Skin epidermis (tissue), 12 donors: ENCODE results near the gene TNRC6A.
"Not testable (repeated sequence)": the region's sequence is repeated elsewhere in the genome, so short reads cannot be mapped to it uniquely, and the experiment has no call there.

Experiments used
- H3K27ac ChIP-seq, 21 experiments: fragments of 200-600 bp; sonication (generic) in 11 of 21; one replicate each; pipeline ENCODE4 v1.5.0; 2020; ENCODE audit warnings: mild to moderate bottlenecking in 3 of 21, inconsistent platforms in 2 of 21, moderate library complexity in 2 of 21
- H3K4me3 ChIP-seq, 7 experiments: fragments of 200-600 bp; sonication (generic) in 2 of 7; one replicate each; pipeline ENCODE4 v1.5.0; 2020; ENCODE audit warnings: inconsistent platforms in 2 of 7, mild to moderate bottlenecking in 2 of 7, moderate library complexity in 1 of 7

Gene TNRC6A

DNA sequence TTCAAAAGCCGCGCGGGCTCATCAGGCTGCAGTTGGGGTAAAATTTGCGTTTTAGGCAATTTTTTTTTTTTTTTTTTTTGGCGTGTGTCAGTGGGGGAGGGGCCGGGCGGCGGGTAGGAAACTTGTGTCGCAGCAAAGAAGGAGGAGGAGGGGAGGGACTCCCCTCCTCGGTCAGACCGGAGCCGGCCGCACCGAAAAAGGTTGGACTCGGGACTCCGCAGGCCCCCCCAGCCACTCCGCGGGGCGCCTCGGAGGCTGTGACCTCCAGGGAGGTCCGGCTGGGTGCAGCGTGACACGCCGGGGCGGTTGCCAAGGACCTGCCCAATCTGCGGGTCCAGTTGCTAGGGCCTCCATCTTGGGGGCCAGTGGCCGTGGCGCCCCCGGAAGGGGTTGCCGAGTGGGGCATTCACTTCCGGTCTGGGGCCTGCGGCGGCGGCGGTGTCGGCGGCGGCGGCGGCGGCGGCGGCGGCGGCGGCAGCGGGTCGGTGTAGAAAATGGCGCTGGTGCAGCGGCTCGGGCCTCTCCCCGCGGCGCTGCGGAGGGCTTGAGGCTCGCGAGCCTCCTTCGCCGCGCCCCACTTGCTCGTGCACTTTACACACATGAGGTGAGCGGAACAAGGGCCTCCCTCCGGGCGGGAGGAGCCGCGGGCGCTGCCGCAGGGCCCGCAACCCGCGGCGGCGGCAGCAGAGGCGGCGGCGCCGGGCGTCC lies at the start of gene TNRC6A:
Gene TNRC6A (plus strand): TSS at position 409 of the 708 bp plus-strand sequence. CDS start 191 bp downstream, at position 600.
- peak within 1 kb of the TSS; percentile 55 to 89 (median 76) for H3K4me3 ChIP-seq
- H3K27ac ChIP-seq = peak within 1 kb of the TSS; percentile 31 to 97 (median 92)

DNA sequence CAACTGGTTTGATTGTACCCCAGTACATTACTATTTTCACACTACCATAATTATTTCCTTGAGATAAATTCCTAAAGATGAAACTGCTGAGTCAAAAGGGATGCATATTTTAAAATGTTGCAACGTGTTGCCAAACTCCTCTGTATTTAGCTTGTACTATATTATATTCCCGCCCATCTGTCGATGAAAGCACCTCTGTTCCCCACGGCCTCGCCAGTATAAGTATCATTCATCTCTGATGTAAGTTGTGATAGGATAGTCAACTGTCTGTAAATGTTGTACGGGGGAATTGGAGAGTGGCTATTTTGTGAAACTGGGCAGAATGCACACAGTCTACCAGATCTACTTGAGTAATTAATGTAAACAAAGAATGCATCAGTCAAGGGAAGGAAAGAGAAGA lies 47.7 kb upstream of the TNRC6A start:
- no peak overlapping the region for H3K27ac ChIP-seq
- no peak overlapping the region for H3K4me3 ChIP-seq

DNA sequence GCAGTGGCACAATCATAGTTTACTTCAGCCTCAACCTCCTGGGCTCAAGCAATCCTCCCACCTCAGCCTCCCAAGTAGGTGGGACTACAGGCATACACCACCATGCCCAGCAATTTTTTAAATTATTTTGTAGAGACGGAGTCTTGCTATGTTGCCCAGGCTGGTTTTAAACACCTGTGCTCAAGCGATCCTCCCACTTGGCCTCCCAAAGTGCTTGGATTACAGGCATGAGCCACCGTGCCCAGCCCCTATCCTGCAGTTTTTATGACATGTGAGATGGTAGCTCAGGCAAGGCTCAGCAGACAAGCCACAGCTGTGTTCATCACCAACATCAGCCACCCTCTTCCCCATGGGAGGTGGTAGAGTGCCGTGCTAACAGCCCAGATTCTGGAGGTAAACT lies 46.2 kb upstream of the TNRC6A start:
- no peak overlapping the region for H3K27ac ChIP-seq

DNA sequence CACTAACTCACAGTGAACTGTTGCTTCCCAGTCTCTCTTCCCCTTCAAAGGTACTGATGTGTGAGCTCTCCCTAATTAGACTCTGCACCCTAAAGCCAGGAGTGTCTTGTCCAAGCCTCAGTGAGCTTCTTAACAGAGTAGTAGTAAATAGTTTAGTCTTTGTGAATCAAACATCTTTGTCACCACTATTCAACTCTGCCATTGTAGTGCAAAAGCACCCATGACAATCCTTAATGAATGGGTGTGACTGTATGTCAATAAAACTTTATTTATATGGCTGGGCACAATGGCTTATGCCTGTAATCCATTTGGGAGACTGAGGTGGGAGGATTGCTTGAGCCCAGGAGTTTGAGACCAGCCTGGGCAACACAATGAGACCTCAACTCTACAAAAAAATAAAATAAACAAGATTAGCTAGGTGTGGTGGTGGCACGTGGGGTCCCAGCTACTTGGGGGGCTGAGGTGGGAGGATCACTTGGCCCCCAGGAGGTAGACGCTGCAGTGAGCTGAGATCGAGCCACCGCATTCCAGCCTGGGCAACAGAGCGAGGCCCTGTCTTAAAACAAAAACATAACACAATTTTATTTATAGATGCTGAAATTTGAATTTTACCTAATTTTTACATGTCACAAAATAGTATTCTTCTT lies 45.5 kb upstream of the TNRC6A start:
- Histone ChIP-seq H3K27ac (no peak overlapping the region), H3K4me3 (no peak overlapping the region)

More for the DNA sequence above, 46.2 kb upstream of the TNRC6A start:
- no peak overlapping the region for H3K4me3 ChIP-seq

DNA sequence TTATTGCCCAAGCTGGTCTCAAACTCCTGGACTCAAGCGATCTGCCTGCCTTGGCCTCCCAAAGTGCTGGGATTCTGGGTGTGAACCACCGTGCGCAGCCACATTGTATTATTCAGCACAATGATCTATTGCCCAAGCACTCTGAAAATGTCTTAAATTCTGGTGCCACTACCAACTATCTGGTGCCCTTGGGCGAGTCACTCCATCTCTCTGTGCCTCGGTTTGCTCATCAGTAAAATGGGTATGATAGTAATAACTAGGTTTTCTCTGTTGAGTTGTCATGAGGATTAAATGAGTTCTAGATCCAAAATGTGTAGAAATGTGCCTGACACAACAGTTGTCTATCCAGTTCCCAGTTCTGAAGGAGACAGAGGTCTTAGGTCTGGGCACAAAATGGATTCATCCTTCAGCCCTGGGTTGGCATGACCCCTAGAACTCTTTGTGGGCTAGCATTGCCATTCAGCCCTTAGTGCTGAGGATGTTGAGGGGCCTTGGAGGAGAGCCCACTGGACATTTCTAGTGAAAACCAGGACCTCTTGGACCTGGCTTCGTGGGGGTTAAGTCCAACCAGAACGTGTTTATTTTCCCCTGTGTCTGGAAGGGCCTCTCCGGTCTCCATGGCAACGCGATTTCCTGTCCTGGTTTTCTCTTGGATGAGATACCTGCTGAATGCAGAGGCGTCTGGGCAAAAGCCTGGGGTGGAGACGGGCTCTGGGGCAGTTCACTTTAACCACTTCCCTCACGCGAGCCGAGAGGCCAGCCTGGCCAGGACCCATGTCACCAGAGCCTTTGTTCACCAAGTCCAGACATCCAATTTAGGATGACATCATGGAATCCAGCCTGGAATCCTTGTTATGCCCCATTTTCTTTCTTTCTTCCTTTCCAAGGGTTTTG lies 43.7 kb upstream of the TNRC6A start:
- Histone ChIP-seq H3K27ac (no peak overlapping the region), H3K4me3 (no peak overlapping the region)

DNA sequence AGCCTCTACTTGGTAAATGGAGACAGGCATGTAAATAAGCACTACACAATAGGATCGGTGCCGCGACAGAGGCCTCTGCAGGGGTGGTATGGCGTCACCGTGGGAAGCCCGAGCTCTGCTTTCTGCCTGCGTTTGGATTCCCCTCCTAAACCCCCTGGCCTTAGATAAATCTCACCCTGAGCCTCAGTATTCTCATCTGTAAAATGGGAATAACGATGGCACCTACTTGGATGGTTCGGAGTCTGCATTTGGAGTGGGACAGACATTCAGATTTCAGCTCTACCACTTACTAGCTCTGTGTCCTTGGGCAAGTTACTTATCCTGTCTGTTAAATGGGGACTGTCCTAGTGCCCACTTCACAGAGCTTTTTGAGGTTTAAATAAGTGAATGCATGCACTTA lies 42.8 kb upstream of the TNRC6A start:
- peak overlapping the region in 1 of 21 experiments; percentile 10 for H3K27ac ChIP-seq
- H3K4me3 ChIP-seq = no peak overlapping the region

DNA sequence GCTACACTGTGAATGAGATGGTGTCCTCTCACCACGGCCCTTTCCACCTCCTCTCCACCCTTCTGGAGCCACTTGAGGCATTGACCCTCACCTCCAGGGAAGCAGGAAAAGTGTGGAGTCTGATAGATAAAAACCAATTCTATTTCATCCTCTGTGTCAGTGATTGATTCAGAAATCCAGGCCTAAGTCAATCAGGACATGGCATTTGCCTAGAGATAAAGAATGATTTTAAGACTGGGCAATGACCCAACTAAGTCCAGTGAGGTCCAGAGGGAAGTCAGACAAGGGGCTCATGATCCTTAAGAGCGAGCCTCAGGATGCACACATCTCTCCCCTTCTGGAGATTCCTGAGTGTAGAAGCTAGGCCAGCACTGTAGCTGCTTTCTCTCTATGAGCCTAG lies 41.1 kb upstream of the TNRC6A start:
- H3K4me3 ChIP-seq = no peak overlapping the region

DNA sequence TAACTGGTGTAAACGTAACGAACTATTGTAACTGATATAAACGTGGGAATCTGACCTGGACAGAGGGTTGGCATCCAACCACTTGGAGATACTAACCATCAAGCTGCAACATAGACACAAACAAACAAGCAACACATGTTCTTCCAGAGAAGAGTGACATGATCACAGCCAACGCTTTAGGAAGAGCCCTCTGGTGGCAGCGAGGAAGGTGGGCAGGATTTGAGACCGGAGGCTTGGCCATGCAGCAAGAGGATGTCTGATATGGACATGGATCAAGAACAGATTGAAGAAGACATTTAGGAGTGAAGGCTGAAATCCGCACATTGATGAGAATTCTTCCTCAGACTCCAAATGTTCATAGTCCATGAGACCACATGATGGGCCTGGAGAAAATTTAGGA lies 40.3 kb upstream of the TNRC6A start:
- Histone ChIP-seq H3K27ac (no peak overlapping the region), H3K4me3 (no peak overlapping the region)

More for the DNA sequence above, 41.1 kb upstream of the TNRC6A start:
- no peak overlapping the region for H3K27ac ChIP-seq

DNA sequence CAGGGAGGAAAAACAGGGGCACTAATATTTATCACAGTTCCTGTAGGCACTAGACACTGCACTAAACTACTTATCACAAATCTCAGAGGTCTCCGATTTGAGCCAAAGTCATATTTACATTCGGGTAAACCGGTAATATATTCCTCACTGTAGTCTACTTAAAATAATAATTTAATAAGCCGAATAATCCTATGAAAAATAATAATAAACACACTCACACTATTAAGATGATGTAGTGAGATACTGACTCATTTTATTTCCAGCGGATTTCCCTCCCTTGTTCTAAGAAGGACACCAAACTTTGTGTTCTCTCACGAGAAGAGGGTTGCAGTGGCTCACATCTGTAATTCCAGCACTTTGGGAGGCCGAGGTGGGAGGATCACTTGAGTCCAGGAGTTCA lies 36.6 kb upstream of the TNRC6A start:
- Histone ChIP-seq H3K27ac (no peak overlapping the region), H3K4me3 (no peak overlapping the region)

DNA sequence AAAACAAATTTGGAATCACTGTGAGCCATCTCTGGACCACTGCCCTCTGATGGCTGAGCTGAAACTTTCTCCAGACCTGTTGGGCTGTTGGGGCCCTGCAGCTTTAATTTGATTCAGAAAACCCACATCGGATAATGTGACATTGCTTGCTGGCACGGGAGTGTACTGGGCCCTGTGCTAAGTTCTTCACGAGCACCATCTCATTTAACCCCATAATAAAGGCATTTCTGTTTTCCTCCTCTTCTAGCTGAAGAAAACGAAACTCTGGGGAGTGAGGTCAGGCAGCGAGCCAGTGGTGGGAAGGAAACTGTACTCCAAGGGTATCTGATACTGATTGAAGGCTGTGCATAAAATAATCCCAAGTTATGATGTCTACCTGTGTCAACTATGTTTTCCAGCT lies 34.5 kb upstream of the TNRC6A start:
- H3K4me3 ChIP-seq = no peak overlapping the region

DNA sequence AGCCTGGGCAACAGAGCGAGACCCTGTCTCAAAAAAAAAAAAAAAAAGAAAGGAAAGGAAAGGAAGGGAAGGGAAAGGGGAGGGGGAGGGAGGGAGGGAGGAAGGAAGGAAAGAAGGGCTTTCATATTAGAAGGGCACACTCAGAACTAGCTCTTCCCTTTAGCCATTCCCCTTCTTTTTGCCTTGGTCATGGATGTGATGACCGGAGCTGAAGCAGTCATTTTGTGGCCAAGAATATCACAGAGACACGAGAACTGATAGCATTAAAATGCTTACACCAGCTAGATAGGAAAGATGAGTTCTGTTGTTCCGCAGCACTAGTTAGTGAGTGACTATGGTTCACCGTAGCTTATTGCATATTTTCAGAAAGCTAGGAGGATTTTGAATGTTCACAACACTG lies 32.8 kb upstream of the TNRC6A start:
- H3K4me3 ChIP-seq = no peak overlapping the region
- no peak overlapping the region for H3K27ac ChIP-seq

More for the DNA sequence above, 34.5 kb upstream of the TNRC6A start:
- H3K27ac ChIP-seq = no peak overlapping the region

DNA sequence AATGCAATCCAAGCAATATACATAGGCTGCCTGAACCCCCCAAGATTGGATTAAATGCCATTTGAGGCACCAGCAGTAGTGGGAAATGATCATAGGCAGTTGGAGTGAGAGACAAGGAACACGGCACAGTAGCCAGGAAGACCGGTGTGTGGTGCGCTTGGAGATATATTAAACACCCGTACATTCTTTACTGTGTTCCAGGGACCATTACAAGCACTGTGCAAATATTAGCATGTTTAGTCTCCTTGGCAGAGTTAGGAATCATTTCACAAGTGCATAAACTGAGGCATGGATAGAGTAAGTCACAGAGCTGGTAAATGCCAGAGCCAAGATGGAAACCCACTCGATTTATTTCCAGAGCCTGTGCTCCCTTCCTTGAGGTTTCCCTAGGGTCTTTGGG lies 31.1 kb upstream of the TNRC6A start:
- no peak overlapping the region for H3K27ac ChIP-seq
- H3K4me3 ChIP-seq = no peak overlapping the region

DNA sequence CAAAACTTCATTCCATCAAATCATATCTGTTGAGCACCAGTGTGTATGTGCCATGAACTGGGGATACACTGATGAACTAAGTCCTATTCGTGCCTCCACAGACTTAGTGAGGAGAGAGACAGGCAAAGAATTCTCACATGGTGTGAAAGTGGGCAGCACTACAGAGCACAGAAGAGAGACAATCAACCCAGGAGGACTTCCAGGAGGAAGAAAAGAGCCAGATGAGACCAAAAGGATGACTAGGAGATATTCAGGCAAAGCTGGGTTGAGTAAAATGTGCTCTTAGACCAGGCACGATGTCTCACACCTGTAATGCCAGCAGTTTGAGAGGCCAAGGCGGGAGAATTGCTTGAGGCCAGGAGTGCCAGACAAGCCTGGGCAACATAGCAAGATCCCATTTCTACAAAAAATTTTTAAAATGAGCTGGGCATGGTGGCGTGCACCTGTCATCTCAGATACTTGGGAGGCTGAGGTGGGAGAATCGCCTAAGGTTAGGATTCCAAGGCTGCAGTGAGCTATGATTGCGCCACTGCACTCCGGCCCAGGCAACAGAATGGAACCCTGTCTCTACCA lies 30.2 kb upstream of the TNRC6A start:
- Histone ChIP-seq H3K27ac (no peak overlapping the region), H3K4me3 (no peak overlapping the region)

DNA sequence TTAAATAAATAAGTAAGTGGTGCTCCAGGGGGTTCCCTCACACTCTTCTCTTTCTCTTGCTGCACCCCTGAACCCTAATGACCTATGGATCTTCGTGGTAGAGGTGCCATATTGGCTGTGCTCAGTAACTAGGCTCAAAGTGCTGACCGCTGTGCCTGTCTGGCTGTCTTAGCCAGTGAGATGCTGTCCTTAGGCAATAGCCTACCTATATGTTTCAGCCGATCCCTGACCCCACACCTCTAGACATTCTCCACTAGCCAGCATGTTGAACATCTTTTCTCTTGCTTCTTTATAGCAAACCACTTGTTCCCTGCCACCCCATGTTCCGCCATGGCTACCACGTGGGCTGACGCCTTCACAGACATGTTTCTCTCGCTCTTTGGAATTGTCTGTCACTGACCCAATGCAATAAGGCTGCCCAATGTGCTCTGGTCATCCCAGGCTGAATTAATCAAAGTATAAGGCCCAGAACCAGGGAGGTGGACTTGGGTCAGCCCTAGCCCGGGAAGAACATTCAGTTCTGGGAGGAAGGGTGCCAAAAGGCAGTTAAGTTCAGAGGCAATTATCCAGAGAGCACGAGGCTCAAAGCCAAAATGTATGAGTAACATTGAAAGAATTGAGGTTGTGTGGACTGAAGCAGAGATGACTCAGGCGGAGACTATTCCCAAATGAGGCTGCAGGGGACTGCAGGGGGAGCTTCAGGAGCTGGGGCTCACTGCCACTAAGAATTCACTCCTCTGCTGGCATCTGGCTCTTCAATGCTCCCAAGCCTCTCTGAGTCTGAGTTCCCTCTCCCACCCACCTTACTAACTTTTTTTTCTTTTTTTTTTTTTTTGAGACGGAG lies 28.7 kb upstream of the TNRC6A start:
- H3K4me3 ChIP-seq = no peak overlapping the region
- peak overlapping the region in 5 of 21 experiments; percentile 18 to 71 (median 62) for H3K27ac ChIP-seq

DNA sequence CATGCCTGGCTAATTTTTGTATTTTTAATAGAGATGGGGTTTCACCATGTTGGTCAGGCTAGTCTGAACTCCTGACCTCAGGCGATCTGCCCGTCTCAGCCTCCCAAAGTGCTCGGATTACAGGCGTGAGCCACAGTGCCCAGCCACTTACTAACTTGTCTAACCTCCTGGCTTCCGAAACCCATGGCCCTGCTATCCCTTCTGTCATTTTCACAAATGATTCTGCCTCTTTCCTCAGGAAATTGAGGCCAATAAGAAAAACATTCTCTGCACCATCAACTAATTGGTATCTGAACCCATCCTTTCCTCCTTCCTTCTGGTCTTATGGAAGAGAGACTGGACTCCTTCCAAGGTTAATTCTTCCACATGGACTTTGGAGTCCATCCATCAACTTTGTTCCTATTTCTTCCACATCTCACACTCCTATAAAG lies 27.9 kb upstream of the TNRC6A start:
- H3K4me3 ChIP-seq = no peak overlapping the region
- H3K27ac ChIP-seq = peak overlapping the region in 6 of 21 experiments; percentile 18 to 71 (median 48)

DNA sequence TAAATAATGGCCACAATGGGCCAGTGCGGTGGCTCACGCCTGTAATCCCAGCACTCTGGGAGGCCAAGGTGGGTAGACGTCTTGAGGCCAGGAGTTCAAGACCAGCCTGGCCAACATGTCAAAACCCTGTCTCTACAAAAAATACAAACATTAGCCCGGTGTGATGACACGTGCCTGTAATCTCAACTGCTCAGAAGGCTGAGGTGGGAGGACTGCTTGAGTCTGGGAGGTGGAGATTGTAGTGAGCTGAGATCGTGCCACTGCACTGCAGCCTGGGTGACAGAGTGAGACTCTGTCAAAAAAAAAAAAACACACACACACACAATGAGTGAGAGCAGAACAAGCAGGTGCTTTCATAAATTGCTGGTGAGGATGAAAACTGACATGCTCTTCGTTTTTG lies 21.7 kb upstream of the TNRC6A start:
- not testable (repeated sequence) for H3K27ac ChIP-seq, H3K4me3 ChIP-seq

DNA sequence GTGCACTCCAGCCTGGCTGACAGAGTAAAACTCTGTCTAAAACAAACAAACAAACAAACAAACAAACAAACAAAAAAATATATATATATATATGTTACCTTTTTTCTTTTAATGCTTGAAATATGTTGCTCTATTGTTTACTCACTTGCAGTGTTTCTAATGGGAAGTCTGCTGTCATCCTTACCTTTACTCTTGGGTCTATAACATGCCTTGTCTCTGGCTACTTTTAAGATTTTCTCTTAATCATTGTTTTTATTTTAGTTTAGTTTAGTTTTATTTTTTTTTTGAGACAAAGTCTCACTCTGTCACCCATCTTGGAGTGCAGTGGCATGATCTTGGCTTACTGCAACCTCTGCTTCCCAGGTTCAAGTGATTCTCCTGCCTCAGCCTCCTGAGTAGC lies 16.1 kb upstream of the TNRC6A start:
- H3K4me3 ChIP-seq = no peak overlapping the region
- H3K27ac ChIP-seq = no peak overlapping the region

DNA sequence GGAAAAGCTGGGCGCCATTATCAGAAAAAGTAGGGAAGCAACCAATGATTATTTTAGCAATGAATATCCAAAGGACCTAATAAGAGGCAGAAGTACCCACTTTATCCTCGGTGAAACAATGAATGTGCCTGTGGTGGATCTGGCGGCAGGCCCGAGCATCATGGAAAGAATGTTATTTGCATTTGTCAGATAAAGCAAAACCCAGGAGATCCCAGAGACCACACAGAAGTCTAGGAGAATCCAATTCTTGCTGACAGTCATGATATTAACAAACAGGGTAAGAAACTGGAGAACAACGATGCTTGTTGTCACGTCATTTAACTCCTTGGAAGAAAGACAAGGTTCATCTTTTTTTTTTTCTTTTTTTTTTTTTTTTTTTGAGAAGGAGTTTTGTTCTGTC lies 12.0 kb upstream of the TNRC6A start:
- no peak overlapping the region for H3K27ac ChIP-seq
- H3K4me3 ChIP-seq = no peak overlapping the region

DNA sequence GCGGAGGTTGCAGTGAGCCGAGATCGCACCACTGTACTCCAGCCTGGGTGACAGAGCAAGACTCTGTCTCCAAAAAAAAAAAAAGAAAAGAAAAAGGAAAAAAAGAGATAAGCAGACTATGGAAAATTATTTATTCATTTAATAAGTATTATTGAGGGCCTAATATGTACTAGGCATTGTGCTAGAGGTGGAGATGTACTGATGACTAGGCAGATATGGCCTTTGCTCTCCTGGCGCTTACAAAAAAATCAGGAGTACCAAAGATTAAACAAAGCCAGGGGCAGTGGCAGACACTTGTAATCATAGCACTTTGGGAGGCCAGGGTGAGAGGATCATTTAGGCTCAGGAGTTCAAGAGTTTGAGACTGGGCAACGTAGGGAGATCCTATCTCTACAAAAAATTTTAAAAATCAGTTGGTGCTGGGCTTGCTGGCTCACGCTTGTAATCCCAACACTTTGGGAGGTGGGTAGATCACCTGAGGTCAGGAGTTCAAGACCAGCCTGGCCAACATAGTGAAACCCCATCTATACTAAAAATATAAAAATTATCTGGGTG lies 10.4 kb upstream of the TNRC6A start:
- Histone ChIP-seq H3K4me3 (no peak overlapping the region), H3K27ac (no peak overlapping the region)
